Trophoblast cell (in vitro differentiated cells and primary cell): ENCODE results near the gene GPR137.

Experiments
- DNase-seq, 2 donors: peaks; one replicate each; pipeline ENCODE4 v3.0.0-alpha.2; 2016
- H2AFZ ChIP-seq: 2 replicates; pipeline ENCODE4 v1.6.1; 2013; ENCODE audit warnings: low read length, moderate library complexity, mild to moderate bottlenecking; ENCODE audit not compliant: insufficient read depth, poor library complexity
- H2AK5ac ChIP-seq: 2 replicates; pipeline ENCODE4 v1.6.1; 2013; ENCODE audit warnings: mild to moderate bottlenecking, low read length
- H2BK120ac ChIP-seq: 2 replicates; pipeline ENCODE4 v1.6.1; 2013; ENCODE audit warnings: low read length, mild to moderate bottlenecking, moderate library complexity; ENCODE audit not compliant: insufficient read depth, poor library complexity
- H2BK12ac ChIP-seq: 2 replicates; pipeline ENCODE4 v1.6.1; 2013; ENCODE audit warnings: mild to moderate bottlenecking, low read length, moderate library complexity
- H2BK5ac ChIP-seq: 2 replicates; pipeline ENCODE4 v1.6.1; 2013; ENCODE audit warnings: low read length, low read depth, moderate library complexity, mild to moderate bottlenecking; ENCODE audit not compliant: poor library complexity
- H3K14ac ChIP-seq: 2 replicates; pipeline ENCODE4 v1.6.1; 2013; ENCODE audit warnings: mild to moderate bottlenecking, low read length
- H3K18ac ChIP-seq: 2 replicates; pipeline ENCODE4 v1.6.1; 2013; ENCODE audit warnings: mild to moderate bottlenecking, low read length
- H3K23ac ChIP-seq: 2 replicates; pipeline ENCODE4 v1.6.1; 2013; ENCODE audit warnings: low read length
- H3K27ac ChIP-seq: 2 replicates; pipeline ENCODE4 v1.5.1; 2013; ENCODE audit warnings: low read depth, mild to moderate bottlenecking, inconsistent platforms, low read length, moderate library complexity
- H3K27me3 ChIP-seq: 2 replicates; pipeline ENCODE4 v1.6.1; 2013; ENCODE audit warnings: inconsistent platforms, mild to moderate bottlenecking, low read length, moderate library complexity; ENCODE audit not compliant: insufficient read depth
- H3K36me3 ChIP-seq, 2 experiments: 1 replicate in 1 of 2; 2 replicates in 1 of 2; pipeline ENCODE4 v1.6.1; 2013; ENCODE audit warnings: low read length in 2 of 2, mild to moderate bottlenecking in 2 of 2, moderate library complexity in 1 of 2; ENCODE audit not compliant: insufficient read depth in 2 of 2, control insufficient read depth in 1 of 2
- H3K4ac ChIP-seq: 2 replicates; pipeline ENCODE4 v1.6.1; 2013; ENCODE audit warnings: low read depth, mild to moderate bottlenecking, low read length, moderate library complexity
- H3K4me1 ChIP-seq, 2 experiments: 1 replicate in 1 of 2; 2 replicates in 1 of 2; pipeline ENCODE4 v1.6.1; 2013; ENCODE audit warnings: low read length in 2 of 2, mild to moderate bottlenecking in 2 of 2, moderate library complexity in 1 of 2; ENCODE audit not compliant: insufficient read depth in 2 of 2, control insufficient read depth in 1 of 2
- H3K4me2 ChIP-seq: 2 replicates; pipeline ENCODE4 v1.6.1; 2013; ENCODE audit warnings: inconsistent platforms, mild to moderate bottlenecking, low read length, moderate library complexity
- H3K4me3 ChIP-seq: 2 replicates; pipeline ENCODE4 v1.5.1; 2013; ENCODE audit warnings: mild to moderate bottlenecking, low read depth, low read length, inconsistent platforms
- H3K79me1 ChIP-seq: one replicate; pipeline ENCODE4 v1.6.1; 2013; ENCODE audit warnings: low read length
- H3K79me2 ChIP-seq: 2 replicates; pipeline ENCODE4 v1.6.1; 2013; ENCODE audit warnings: low read length, mild to moderate bottlenecking; ENCODE audit not compliant: control insufficient read depth, insufficient read depth, poor library complexity
- H3K9ac ChIP-seq: 2 replicates; pipeline ENCODE4 v1.6.1; 2013; ENCODE audit warnings: mild to moderate bottlenecking, low read length
- H3K9me3 ChIP-seq: 2 replicates; pipeline ENCODE4 v1.6.1; 2013; ENCODE audit warnings: low read depth, mild to moderate bottlenecking, control low read depth, inconsistent platforms, low read length; ENCODE audit not compliant: insufficient read depth
- H4K12ac ChIP-seq: 2 replicates; pipeline ENCODE4 v1.6.1; 2013; ENCODE audit warnings: low read depth, mild to moderate bottlenecking, low read length, moderate library complexity
- H4K8ac ChIP-seq: 2 replicates; pipeline ENCODE4 v1.6.1; 2013; ENCODE audit warnings: low read depth, mild to moderate bottlenecking, low read length, moderate library complexity
- H4K91ac ChIP-seq: one replicate; pipeline ENCODE4 v1.6.1; 2013; ENCODE audit warnings: low read depth, mild to moderate bottlenecking, low read length, moderate library complexity
- WGBS: extraction: QIAGEN DNeasy Blood & Tissue Kit; methylation state at CpG from one replicate; pipeline ENCODE4 v1.1.7; 2013; ENCODE audit warnings: missing lambda C conversion rate; ENCODE audit not compliant: insufficient read length, insufficient coverage; ENCODE audit errors: extremely low coverage; 5-methylcytosine and 5-hydroxymethylcytosine counted together

GPR137 gene

GRCh38 chr11:64331569-64332371 is 46.1 kb downstream of the GPR137 start:
- no peak overlapping the region for H4K8ac ChIP-seq
- H3K27me3 ChIP-seq: no peaks in the 10 kb centered on the region
- H3K4ac ChIP-seq: no peak overlapping the region
- no peak overlapping the region for H4K12ac ChIP-seq
- H3K18ac ChIP-seq: no peak overlapping the region
- no peaks in the 10 kb centered on the region for H3K79me1 ChIP-seq
- no peaks in the 10 kb centered on the region for H3K36me3 ChIP-seq
- peak; percentile 45 to 50 for DNase-seq
- H2BK12ac ChIP-seq: no peak overlapping the region
- peaks cover 5 to 8% of the 10 kb centered on the region in 2 experiments for H3K4me1 ChIP-seq
- H2AFZ ChIP-seq: no peak overlapping the region
- peak overlapping the region; percentile 8 for H2AK5ac ChIP-seq
- H2BK5ac ChIP-seq: no peak overlapping the region
- H2BK120ac ChIP-seq: no peak overlapping the region
- H3K4me3 ChIP-seq: no peak overlapping the region
- no peak overlapping the region for H3K27ac ChIP-seq
- WGBS: 100% methylated on average over 1 of the region's 20 CpGs
- H3K23ac ChIP-seq: no peak overlapping the region
- no peak overlapping the region for H3K14ac ChIP-seq
- no peak overlapping the region for H3K4me2 ChIP-seq
- H4K91ac ChIP-seq: peak overlapping the region; percentile 15
- H3K9me3 ChIP-seq: no peaks in the 10 kb centered on the region
- H3K79me2 ChIP-seq: no peaks in the 10 kb centered on the region
- no peak overlapping the region for H3K9ac ChIP-seq

GRCh38 chr11:64333556-64333955 is 47.9 kb downstream of the GPR137 start:
- Histone ChIP-seq H4K91ac (no peak overlapping the region), H3K79me1 (no peaks in the 10 kb centered on the region), H3K27ac (no peak overlapping the region), H2AFZ (no peak overlapping the region), H3K9ac (no peak overlapping the region), H3K4me2 (no peak overlapping the region), H3K14ac (no peak overlapping the region), H3K4me3 (no peak overlapping the region), H3K79me2 (no peaks in the 10 kb centered on the region), H2BK120ac (no peak overlapping the region), H4K8ac (no peak overlapping the region), H2BK5ac (no peak overlapping the region), H2AK5ac (no peak overlapping the region), H3K18ac (no peak overlapping the region), H3K4me1 (peaks cover 5 to 8% of the 10 kb centered on the region in 2 experiments), H2BK12ac (no peak overlapping the region), H3K4ac (no peak overlapping the region), H3K9me3 (no peaks in the 10 kb centered on the region), H4K12ac (no peak overlapping the region), H3K36me3 (no peaks in the 10 kb centered on the region), H3K27me3 (no peaks in the 10 kb centered on the region), H3K23ac (no peak overlapping the region)
- peak in 1 of 2 donors; percentile 77 for DNase-seq
- no CpG with 5 or more reads among the region's 8 CpGs for WGBS

- Histone ChIP-seq H3K4me1 (peaks cover 5 to 8% of the 10 kb centered on the region in 2 experiments), H3K79me2 (no peaks in the 10 kb centered on the region), H3K27ac (peak overlapping the region; percentile 37), H4K91ac (peak overlapping the region; percentile 50), H3K23ac (no peak overlapping the region), H3K4me3 (no peak overlapping the region), H2BK5ac (no peak overlapping the region), H2BK120ac (peak overlapping the region; percentile 31), H3K9me3 (no peaks in the 10 kb centered on the region), H3K14ac (no peak overlapping the region), H3K27me3 (no peaks in the 10 kb centered on the region), H3K4ac (no peak overlapping the region), H2AK5ac (no peak overlapping the region), H3K18ac (no peak overlapping the region), H3K9ac (no peak overlapping the region), H3K36me3 (no peaks in the 10 kb centered on the region), H4K12ac (no peak overlapping the region), H4K8ac (no peak overlapping the region), H2AFZ (no peak overlapping the region), H3K79me1 (no peaks in the 10 kb centered on the region), H2BK12ac (no peak overlapping the region), H3K4me2 (no peak overlapping the region)
- WGBS: no CpG with 5 or more reads among the region's 13 CpGs
- DNase-seq: peak; percentile 97 to 98
Observed at GRCh38 chr11:64334764-64335735, 49.4 kb downstream of the GPR137 start.

- no peak overlapping the region for H2AFZ ChIP-seq
- no peak overlapping the region for H2BK12ac ChIP-seq
- H4K12ac ChIP-seq: no peak overlapping the region
- H4K91ac ChIP-seq: no peak overlapping the region
- H3K79me1 ChIP-seq: peaks cover 6% of the 10 kb centered on the region
- no peak overlapping the region for H3K23ac ChIP-seq
- H3K27me3 ChIP-seq: no peaks in the 10 kb centered on the region
- peaks cover 3% of the 10 kb centered on the region for H3K9me3 ChIP-seq
- H3K27ac ChIP-seq: no peak overlapping the region
- no peak overlapping the region for H4K8ac ChIP-seq
- H3K4me2 ChIP-seq: no peak overlapping the region
- peaks cover 10 to 13% of the 10 kb centered on the region in 2 experiments for H3K4me1 ChIP-seq
- peaks cover 2% of the 10 kb centered on the region for H3K79me2 ChIP-seq
- H2BK5ac ChIP-seq: no peak overlapping the region
- H3K36me3 ChIP-seq: no peaks in the 10 kb centered on the region
- H3K4me3 ChIP-seq: no peak overlapping the region
- WGBS: no CpG with 5 or more reads among the region's 8 CpGs
- DNase-seq: no peak
- H3K14ac ChIP-seq: no peak overlapping the region
- H3K18ac ChIP-seq: no peak overlapping the region
- no peak overlapping the region for H3K4ac ChIP-seq
- H2AK5ac ChIP-seq: no peak overlapping the region
- no peak overlapping the region for H2BK120ac ChIP-seq
- H3K9ac ChIP-seq: no peak overlapping the region
Observed at GRCh38 chr11:64337538-64338249, 52.0 kb downstream of the GPR137 start.
